NCI-H2029 (cell line): ENCODE measurements around the gene SEC14L1.
"Not testable (repeated sequence)": the region's sequence is repeated elsewhere in the genome, so short reads cannot be mapped to it uniquely, and the experiment has no call there.

ENCODE experiments used
- DNase-seq: peaks from one replicate; lab custom pipeline; 2025; lab: John Stamatoyannopoulos, UW

Gene SEC14L1

DNA sequence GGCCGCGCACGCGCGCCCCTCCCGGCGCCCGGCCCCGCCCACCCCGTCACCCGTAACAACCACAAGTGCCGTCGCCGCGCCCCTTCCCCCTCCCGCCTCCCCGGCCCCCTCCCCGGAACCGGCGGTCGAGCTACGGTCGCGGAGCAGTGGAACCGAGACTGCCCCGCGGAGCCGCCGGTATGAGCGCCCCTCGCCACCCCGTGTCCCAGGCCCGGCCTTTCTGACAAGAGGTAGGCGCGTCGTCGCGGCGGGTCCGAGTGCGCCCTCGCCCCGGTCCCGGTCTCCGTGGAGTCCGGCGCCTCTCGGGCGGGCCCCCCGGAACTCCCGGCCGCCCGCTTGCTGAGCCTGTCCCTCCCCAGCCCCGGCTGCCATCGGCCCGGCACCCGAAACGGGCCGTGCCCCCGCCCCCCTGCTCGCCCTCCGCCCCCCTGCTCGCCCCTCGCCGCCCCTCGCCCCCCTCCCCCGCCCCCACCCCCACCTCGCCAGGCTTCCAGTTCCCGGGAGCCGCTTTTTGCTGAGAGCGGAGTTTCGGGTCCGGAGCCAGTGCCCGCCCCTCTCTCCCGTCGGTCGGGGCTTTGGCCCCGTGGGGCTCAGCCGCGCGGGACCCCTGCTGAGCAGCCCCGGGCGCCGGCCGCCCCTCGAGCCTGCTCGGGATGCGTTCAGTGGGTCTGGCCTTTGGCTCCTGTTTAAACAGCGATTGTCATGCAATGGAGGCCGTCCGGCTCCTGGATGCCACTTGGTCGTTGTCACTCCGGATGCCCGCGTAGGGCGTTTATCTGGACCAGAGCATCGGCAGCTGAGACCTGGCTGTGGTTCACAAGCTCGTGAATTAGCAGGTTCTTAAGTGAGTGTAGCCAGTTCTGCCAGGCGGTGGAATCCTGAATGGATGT, at the start of gene SEC14L1:
Gene SEC14L1 (plus strand): TSS at position 92 of the 890 bp plus-strand sequence. CDS start 2,628 bp downstream, outside the sequence.
- DNase-seq: no peak

DNA sequence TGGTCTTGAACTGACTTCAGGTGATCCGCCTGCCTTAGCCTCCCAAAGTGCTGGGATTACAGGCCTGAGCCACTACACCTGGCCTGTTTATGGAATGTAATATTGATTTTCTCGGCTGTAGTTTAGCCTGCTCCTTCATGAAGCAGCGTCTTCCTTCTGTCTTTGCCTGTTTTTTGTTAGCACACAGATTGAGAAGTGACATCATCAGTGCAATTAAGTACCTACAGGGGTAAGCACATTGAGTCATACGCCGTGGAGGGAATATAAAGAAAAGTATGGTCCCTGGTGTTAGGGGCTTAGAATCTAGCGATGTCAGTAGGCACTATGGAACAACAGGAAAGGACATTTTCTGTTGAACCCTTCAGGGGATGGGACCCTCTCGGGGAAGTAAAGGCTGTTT, 48.7 kb upstream of the SEC14L1 start:
- no peak for DNase-seq

DNA sequence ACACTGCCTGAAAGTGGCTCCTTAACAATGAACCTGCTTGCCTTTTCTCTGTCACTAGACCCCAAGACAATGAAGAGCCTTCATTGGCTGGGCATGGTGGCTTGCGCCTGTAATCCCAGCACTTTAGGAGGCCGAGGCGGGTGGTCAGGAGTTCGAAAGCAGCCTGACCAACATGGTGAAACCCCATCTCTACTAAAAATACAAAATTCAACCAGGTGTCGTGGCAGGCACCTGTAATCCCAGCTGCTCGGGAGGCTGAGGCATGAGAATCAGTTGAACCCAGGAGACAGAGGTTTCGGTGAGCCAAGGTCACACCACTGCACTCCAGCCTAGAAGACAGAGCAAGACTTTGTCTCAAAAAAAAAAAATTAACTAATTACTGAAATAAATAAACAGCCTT, 45.3 kb upstream of the SEC14L1 start:
- DNase-seq: no peak

DNA sequence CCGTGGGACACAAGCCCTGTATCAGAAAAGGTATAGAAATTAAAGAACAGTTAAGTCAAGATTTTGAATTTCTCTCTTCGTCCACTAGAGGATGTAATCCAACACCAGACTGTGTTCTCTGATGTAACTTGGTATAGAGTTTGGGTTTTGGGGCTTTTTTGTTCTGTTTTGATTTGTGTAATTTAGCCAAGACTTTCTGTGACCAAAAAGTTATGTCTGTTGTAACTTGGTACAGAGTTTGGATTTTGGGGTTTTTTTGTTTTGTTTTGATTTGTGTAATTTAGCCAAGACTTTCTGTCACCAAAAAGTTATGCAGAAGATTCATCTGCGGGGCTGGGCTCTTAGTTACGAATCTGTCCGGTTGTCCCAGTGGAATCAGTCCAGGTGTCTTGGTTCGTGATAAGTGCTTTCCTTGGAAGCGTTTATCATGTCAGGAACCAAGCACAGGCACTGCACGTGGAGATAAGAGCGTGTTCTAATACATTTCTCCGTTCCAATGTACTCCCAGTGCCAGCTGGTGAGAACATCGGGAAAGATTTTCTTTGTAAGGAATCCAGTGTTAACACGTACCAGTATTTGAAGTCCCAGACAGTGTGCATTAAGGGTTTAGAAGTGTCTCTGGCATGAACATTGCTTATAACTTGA, 44.1 kb upstream of the SEC14L1 start:
- DNase-seq: no peak

DNA sequence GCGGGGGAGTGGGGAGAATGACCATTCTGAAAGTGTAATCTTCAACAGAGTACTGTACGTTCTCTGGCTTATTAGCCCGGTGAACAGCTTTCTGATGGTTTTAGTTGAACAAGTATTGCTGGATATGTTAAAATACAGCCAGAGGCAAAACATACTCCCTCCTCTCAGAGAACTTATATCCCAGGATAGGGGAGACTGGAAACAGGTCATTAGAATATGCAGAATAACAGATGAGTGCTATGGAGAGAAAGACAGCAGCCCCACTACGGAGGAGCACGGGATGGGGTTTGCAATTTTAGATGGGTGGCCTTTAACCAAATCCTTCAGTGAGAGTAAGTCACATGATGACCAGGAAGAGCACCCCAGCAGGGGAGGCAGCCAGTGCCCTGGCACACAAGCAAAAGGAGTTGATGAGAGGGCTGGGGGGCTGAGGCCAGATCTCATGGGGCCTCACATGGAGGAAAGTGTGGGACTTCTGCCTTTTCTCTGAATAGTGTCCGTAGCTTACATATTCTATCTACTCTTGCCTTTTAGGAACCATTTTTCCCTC, 43.1 kb upstream of the SEC14L1 start:
- no peak for DNase-seq

DNA sequence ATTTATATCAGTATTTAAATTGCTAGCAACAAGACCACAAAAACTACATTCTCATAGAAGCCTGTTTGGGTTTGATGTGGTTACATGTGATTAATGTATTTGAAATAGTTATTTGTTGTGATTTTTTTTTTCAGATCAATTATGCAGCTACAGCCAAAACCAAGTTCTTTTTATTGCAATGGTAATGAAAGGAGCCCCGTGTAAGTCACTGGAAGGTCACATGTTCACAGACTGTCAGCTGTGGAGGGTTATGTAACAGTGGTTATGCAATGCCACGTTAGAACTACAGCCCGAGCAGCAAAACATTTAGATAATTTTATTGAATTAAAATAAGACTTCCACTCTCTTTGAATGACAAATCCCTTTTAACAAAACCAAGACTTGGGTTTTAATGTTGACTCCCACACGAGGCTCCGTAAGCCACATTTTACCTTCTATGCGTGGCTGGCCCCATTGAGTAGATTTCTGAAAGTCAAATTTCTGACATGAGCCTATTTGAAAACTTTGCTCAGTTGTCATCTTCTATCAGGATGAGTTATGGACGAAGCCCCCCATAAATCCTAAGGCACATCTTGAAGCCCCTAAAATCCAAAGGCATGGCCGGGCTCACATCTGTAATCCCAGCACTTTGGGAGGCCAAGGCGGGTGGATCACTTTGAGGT, 41.8 kb upstream of the SEC14L1 start:
- no peak for DNase-seq

DNA sequence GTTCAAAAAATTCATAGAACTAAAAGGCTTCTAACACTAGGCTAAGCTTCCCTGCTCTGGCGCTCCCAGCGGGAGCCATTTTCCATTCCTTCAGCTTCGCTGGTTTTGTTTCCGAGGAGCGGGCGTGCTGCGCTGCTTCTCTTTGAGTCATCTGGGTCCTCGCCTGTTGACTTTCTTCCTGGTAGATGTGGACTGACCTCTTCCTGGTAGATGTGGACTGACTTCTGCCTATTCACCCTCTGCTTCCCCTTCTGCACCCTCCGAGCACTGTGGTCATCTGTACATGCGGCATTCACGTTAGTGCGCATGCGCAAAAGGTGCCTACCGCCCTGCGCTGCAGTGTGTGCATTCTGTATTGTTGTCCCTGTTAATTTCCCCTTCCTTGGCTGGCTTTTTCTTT, 40.8 kb upstream of the SEC14L1 start:
- no peak for DNase-seq

DNA sequence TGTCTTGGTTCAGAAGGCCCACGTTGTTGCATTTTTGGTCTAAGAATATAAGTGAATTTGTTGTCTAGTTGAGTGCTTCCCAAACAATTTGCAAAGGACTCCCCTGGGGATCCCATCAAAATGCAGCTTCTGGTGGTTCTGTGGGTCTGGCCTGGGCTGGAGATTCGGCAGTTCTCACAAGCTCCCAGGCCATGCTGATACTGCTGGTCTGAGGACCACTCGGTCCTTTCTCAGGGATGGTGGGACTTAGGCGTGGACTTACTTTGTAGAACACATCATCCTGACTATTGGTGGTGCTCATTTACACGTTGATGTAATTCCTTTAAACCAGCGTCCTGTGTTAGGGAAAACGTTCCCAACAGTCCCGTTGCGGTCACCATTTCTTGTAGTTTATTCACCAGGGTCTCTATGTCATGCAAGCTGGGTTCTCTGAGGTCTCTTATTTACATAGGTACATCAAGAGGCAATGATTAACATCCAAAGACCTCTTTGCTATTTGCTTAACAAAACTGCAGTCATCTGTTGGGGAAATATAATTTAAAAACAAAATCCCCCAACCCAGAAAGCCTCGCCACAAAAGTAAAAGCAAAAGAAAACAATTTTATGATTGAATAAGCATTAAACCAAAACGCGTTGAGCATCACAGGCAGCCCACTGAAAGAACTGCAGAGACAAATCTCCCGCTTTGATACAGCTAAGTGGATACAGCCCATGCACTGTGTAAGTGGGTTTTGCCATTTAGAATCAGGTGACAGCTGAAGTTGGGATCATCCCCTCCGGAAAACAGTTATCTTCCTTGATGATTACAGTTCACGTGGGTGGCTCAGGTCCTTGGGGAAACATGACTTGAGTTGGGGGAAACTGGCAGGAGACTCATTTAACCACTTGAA, 39.0 kb upstream of the SEC14L1 start:
- DNase-seq: no peak

DNA sequence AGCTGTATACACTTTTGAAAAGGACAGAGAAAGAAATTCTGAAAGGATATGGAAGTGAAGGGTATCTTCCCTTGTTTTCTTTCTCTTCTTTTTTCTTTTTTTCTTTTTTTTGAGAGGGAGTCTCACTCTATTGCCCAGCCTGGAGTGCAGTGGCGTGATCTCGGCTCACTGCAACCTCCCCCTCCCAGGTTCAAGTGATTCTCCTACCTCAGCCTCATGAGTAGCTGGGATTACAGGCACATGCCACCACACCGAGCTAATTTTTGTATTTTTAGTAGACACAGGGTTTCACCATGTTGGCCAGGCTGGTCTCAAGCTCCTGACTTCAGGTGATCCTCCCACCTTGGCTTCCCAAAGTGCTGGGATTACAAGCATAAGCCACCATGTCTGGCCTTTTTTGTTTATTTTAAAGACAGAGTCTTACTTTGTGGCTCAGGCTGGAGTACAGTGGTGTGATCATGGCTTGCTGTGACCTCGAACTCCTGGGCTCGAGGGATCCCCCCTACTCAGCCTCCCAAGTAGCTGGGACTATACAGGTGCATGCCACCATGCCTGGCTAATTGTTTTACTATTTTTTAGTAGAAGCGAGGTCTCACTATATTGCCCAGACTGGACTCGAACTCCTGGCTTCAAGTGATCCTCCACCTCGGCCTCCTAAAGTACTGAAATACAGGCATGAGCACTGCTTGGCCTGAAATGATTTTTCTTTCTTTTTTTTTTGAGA, 38.2 kb upstream of the SEC14L1 start:
- DNase-seq: not testable (repeated sequence)

DNA sequence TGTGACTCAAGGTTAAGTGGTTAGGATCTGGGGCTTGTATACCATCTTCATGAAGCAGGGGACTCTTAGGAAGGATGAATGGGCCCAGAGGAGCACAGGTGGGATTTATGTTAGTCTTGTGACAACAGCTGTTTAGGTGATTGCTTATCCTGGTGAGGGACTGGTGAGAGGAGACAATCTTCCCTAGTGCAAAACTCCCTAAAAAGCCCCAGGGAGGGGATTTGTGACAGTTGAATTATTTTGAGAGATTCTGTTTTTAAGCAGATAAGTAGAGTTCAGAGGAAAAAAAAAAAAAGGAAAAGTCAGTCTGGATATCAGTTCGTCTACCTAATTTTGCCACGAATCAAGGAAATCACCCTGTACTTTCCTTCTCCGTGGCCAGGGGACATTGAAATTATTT, 35.1 kb upstream of the SEC14L1 start:
- DNase-seq: no peak

DNA sequence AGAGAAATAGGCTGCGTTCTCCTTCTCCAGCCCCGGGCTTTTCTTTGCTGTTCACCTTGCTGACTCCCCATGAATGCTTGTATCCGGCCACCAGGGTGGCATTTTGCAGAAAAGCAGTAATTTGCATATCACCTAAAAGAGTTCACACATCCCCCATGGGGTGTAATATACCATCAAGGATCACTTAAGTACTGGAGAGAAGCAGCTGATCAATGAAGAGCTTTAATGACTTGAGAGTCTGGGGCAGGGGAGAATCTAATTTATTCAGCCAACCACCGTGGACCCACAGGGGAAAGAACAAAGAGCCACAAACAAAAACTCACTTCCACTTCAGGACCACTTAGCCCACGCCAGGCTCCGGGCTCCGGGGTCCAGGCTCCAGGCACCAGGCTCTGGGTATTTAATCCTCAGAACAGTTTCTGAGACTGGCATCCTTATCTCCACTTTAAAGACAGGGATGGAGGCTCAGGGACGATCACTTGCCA, 33.9 kb upstream of the SEC14L1 start:
- DNase-seq: no peak

DNA sequence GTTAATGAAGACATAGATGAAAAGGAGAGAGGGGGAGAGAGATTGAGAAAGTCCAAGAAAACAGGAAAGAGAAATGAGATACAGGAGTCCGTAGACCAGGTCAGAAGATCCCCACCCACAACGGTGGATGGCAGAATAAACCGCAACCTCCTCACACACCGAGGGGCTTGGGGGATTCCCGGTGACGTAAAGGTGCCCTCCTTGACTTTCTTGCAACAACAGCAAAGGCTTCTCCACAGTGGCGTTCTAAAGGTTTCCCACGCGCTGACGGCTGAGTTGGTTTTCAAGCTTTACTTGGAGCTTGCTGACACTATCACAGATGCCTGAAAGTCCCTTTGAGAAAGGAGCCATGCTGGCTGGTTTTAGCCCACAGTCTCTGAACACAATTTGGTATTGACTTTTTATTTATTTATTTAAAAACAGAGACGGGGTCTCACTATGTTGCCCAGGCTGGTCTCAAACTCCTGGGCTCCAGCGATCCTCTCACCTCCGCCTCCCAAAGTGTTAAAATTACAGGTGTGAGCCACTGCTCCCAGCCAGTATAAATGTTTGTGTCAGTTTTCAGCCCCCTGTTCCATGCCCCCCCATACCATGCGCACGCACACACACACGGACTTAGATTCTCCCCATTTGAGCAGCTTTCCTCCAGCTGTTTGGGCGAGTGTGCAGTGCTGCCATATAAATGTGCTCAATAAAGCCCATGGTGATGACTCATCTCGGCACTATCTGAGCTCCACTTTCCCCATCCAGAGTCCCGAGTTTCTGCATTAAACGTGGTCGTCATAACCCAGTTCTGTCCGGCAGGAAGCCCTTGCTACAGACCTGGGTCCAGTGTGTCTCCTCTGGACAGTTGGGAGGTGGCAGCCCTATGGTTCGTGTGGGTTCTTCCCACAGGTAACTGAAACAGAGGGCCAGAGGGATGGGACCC, 33.0 kb upstream of the SEC14L1 start:
- no peak for DNase-seq

DNA sequence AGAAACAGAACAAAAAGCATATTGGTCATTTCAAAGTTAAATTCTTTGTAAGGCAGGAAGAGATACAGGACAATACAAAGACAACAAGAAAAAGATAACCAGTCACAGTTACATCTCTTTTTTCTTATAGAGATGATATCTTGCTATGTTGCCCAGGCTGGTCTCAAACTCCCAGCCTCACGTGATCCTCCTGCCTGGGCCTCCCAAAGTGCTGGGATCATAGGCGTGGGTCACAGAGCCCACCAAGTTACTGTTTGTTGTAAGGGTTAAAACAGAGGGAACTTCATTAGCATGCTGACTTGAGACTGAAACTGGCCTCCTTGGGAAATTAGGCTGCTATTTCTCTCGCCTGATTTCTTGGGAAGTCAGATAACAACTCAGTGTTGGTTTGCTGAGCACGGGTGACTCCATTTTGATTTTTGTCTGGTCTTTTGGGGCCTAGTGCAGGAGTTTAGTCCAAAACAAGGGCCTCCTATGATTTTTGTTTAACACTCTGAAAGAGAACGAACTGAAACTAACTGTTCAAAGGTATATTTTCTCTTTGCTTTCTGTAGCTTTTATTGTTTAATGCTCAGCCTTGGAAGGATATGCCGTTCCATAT, 31.5 kb upstream of the SEC14L1 start:
- no peak for DNase-seq

DNA sequence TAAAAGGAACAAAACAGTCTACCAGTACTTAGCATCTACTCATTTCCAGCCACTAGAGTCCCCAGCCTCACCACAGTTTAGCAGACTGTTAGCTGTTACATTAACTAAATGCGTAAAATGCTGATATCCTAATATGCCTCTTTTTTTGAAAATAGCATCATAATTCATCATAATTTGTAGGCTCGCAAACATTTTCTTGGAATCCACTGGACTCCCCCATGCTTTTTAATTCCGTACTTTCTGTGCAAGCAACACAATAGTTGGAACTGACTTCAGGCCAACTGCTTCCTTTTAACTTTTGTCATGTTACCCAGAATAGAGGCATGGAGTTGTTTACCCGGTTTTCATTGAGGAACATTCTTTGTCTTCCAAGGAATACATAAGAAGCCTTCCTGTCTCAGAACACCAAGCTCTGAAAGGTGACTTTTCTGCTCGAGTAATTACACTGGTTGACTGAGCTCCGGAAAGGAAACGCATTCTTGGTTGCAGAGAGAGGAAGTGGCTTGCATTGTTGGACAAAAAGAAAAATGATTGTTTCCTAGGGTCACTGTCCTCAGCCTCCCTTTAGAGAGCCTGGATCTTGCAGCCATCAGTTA, 30.9 kb upstream of the SEC14L1 start:
- DNase-seq: no peak

DNA sequence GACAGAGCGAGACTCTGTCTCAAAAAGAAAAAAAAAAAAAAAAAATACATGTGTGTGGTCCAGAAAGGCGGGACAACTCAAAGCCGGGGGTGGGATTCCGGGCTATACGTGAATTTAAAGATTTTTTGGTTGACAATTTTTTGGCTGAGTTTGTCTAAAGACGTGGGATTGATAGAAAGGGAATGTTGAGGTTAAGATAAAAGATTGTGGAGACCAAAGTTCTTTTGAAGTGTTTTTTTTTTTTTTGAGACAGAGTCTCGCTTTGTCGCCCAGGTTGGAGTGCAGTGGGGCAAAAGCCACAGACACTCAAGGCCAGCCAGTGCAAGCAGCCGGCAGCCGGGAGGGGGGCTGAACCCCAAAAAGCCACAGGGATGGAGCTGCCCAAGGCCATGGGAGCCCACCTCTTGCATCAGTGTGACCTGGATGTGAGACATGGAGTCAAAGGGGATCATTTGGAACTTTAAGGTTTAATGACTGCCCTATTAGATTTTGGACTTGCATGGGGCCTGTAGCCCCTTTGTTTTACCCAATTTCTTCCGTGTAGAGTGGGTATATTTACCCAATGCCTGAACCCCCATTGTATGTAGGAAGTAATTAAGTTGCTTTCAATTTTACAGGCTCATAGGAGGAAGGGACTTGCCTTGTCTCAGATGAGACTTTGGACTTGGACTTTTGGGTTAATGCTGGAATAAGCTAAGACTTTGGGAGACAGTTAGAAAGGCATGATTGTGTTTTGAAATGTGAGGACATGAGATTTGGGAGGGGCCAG, 29.4 kb upstream of the SEC14L1 start:
- DNase-seq: not testable (repeated sequence)

DNA sequence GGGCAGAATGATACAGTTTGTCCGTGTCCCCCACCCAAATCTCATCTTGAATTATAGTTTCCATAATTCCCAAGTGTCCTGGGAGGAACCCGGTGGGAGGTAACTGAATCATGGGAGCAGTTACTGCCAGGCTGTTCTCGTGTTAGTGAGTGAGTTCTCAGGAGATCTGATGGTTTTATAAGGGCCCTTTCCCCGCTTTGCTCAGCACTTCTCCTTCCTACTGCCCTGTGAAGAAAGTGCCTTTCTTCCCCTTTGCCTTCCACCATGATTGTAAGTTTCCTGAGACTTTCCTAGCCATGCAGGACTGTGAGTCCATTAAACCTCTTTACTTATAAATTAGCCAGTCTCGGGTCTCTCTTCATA, 28.9 kb upstream of the SEC14L1 start:
- no peak for DNase-seq

DNA sequence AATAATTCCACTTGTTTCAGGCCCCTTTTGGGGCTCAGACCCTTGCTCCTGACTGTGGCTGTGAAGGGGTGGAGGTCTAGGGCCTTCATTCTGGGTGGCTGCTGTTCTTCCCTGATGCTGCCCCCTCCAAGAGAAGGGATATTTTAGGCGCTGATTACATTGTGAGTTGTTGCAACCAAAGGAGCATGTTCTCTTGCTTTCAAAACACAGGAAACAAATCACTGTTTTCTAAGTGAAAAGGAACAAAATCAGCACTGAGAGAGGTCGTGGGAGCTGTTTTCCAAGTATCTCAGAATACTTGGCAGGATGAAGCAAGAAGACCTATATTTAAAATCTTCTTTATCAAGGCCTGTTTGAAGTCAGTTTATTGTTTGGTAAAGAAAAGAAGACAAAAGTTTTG, 25.3 kb upstream of the SEC14L1 start:
- DNase-seq: no peak

DNA sequence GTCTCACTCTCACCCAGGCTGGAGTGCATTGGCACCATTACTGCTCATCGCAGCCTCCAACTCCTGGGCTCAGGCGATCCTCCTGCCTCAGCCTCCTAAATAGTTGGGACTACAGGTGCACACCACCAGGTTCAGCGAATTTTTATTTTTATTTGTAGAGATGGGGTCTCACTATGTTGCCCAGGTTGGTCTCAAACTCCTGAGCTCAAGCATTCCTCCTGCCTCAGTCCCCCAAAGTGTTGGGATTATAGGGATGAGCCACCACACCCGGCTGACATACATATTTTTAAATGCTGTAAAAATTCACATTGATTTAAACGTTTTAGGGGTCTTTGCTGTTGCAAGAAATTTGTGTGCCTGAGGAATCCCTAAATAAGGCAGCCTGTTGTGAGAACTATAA, 24.8 kb upstream of the SEC14L1 start:
- no peak for DNase-seq
